IPS-18c (cell line): Measurements from ENCODE around the gene C6orf62.
"Not testable (repeated sequence)": the region's sequence is repeated elsewhere in the genome, so short reads cannot be mapped to it uniquely, and the experiment has no call there.

Experiments
- H3K4me3 ChIP-seq: 2 replicates; pipeline ENCODE4 v1.7.0; 2013; ENCODE audit warnings: low read depth, mild to moderate bottlenecking, low read length, moderate library complexity; ENCODE audit not compliant: insufficient read depth
- H3K9me3 ChIP-seq: one replicate; pipeline ENCODE4 v1.6.1; 2013; ENCODE audit warnings: mild to moderate bottlenecking, low read length, moderate library complexity; ENCODE audit not compliant: control insufficient read depth, insufficient read depth

Gene C6orf62

GRCh38 chr6:24719125-24719971, at the start of gene C6orf62:
TSS of gene C6orf62 (minus strand) at chr6:24719154. CDS start at chr6:24718668, 486 bp downstream.
- Histone ChIP-seq H3K4me3 (peak within 1 kb of the TSS; percentile 98), H3K9me3 (no peaks in the 10 kb centered on the region)

- no peaks in the 10 kb centered on the region for H3K9me3 ChIP-seq
- no peak overlapping the region for H3K4me3 ChIP-seq
Observed at GRCh38 chr6:24768361-24768760, 49.4 kb upstream of the C6orf62 start.

GRCh38 chr6:24766680-24767462, 47.9 kb upstream of the C6orf62 start:
- Histone ChIP-seq H3K9me3 (no peaks in the 10 kb centered on the region), H3K4me3 (no peak overlapping the region)

- not testable (repeated sequence) for H3K4me3 ChIP-seq, H3K9me3 ChIP-seq
Observed at GRCh38 chr6:24765968-24766367, 47.0 kb upstream of the C6orf62 start.

- not testable (repeated sequence) for H3K9me3 ChIP-seq, H3K4me3 ChIP-seq
Observed at GRCh38 chr6:24764833-24765828, 46.2 kb upstream of the C6orf62 start.

GRCh38 chr6:24763578-24763977, 44.6 kb upstream of the C6orf62 start:
- H3K4me3 ChIP-seq: no peak overlapping the region

GRCh38 chr6:24761851-24762250, 42.9 kb upstream of the C6orf62 start:
- peaks cover 3% of the 10 kb centered on the region for H3K9me3 ChIP-seq
- no peak overlapping the region for H3K4me3 ChIP-seq

More at GRCh38 chr6:24763578-24763977, 44.6 kb upstream of the C6orf62 start:
- peaks cover 3% of the 10 kb centered on the region for H3K9me3 ChIP-seq

GRCh38 chr6:24761193-24761835, 42.4 kb upstream of the C6orf62 start:
- Histone ChIP-seq H3K4me3 (no peak overlapping the region), H3K9me3 (peaks cover 3% of the 10 kb centered on the region)

GRCh38 chr6:24760210-24760609, 41.3 kb upstream of the C6orf62 start:
- Histone ChIP-seq H3K4me3 (no peak overlapping the region), H3K9me3 (peaks cover 3% of the 10 kb centered on the region)

- H3K9me3 ChIP-seq: peaks cover 3% of the 10 kb centered on the region
Observed at GRCh38 chr6:24759718-24760117, 40.8 kb upstream of the C6orf62 start.

GRCh38 chr6:24757611-24758010, 38.7 kb upstream of the C6orf62 start:
- Histone ChIP-seq H3K9me3 (peaks cover 3% of the 10 kb centered on the region), H3K4me3 (no peak overlapping the region)

More at GRCh38 chr6:24759718-24760117, 40.8 kb upstream of the C6orf62 start:
- no peak overlapping the region for H3K4me3 ChIP-seq

- Histone ChIP-seq H3K4me3 (no peak overlapping the region), H3K9me3 (no peaks in the 10 kb centered on the region)
Observed at GRCh38 chr6:24755279-24755678, 36.3 kb upstream of the C6orf62 start.

GRCh38 chr6:24754378-24754777, 35.4 kb upstream of the C6orf62 start:
- not testable (repeated sequence) for H3K9me3 ChIP-seq

GRCh38 chr6:24753545-24753944, 34.6 kb upstream of the C6orf62 start:
- H3K4me3 ChIP-seq: no peak overlapping the region
- H3K9me3 ChIP-seq: no peaks in the 10 kb centered on the region

More at GRCh38 chr6:24754378-24754777, 35.4 kb upstream of the C6orf62 start:
- H3K4me3 ChIP-seq: not testable (repeated sequence)

- no peak overlapping the region for H3K4me3 ChIP-seq
- no peaks in the 10 kb centered on the region for H3K9me3 ChIP-seq
Observed at GRCh38 chr6:24752917-24753492, 34.1 kb upstream of the C6orf62 start.

- H3K9me3 ChIP-seq: no peaks in the 10 kb centered on the region
Observed at GRCh38 chr6:24752503-24752902, 33.5 kb upstream of the C6orf62 start.

More at GRCh38 chr6:24752503-24752902, 33.5 kb upstream of the C6orf62 start:
- H3K4me3 ChIP-seq: no peak overlapping the region
